Kasumi-1 (cell line): ENCODE results near the gene ZBTB26.
"Not testable (repeated sequence)": the region's sequence is repeated elsewhere in the genome, so short reads cannot be mapped to it uniquely, and the experiment has no call there.

ENCODE experiments used
- DNase-seq, 2 experiments: peaks; one replicate each; lab custom pipeline; 2025; lab: John Stamatoyannopoulos, UW

Gene ZBTB26

GRCh38 chr9:122929796-122930354, 1.4 kb downstream of the ZBTB26 start:
- no peak for DNase-seq

DNA sequence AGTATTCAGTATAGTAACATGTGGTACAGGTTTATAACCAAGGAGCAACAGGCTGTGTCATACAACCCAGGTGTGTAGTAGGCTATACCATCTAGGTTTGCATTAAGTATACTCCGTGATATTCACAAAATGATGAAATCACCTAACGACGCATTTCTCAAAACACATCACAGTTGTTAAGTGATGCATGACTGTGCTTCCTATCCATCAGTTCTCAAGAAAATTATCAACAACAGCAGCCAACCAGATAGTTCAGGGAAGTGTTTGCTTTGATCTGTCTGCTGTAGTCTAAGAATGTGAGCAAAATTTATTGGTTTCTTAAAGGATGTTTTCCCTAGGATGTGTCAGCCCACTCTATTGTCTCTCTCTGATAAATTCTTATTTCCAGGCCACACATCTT, 7.4 kb downstream of the ZBTB26 start:
- DNase-seq, result no peak

DNA sequence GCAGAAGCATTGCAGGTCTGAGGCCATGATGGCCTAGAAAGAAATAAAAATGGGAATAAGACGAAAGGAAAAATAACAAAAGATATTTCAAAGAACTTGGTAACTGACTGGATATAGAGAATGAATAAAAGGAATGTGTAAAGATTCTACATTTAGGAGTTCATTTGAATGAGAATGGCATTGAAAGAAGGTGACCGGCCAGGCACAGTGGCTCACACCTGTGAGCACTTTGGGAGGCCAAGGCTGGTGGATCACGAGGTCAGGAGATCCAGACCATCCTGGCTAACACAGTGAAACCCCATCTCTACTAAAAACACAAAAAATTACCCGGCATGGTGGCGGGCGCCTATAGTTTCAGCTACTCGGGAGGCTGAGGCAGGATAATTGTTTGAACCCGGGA, 8.6 kb downstream of the ZBTB26 start:
- no peak for DNase-seq

GRCh38 chr9:122918310-122918709, 13.0 kb downstream of the ZBTB26 start:
- no peak for DNase-seq

DNA sequence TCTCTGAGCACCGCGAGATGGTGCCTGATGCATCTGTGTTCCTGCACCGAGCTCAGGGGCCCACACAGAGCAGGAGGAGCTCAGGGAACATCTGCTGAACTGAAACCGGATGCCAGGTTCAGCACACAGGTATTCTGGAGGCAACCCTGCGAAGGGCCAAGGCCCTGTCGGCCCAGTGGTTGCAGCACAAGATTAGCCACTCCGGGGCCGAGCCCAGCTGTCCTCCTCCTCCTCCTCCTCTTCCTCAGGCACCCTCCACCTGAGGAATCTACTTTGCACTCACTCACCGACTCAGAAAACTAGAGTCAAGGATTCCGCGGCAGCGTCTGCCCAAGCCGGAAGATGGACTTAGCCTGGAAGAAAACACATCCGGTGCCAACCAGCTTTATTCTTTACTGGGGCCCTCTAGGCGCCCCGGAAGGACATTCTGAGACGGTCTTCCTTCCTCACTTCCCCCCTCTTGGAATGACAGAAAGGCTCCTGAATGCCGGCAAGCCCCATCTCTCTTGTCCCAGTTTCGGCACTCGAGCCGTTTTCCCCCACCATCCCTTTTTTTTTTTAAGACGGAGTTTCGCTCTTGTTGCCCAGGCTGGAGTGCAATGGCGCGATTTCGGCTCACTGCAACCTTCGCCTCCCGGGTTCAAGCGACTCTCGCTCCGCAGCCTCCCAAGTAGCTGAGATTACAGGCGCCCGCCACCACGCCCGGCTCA, 18.2 kb downstream of the ZBTB26 start, which contains the start of gene ZBTB6:
TSS of gene ZBTB6 (minus strand) at position 360 of the 710 bp plus-strand sequence. CDS start 1,251 bp downstream, outside the sequence.
- peak; percentile 91 for DNase-seq

GRCh38 chr9:122912671-122912963, 18.7 kb downstream of the ZBTB26 start:
- peak in 1 of 2 experiments; percentile 37 for DNase-seq

DNA sequence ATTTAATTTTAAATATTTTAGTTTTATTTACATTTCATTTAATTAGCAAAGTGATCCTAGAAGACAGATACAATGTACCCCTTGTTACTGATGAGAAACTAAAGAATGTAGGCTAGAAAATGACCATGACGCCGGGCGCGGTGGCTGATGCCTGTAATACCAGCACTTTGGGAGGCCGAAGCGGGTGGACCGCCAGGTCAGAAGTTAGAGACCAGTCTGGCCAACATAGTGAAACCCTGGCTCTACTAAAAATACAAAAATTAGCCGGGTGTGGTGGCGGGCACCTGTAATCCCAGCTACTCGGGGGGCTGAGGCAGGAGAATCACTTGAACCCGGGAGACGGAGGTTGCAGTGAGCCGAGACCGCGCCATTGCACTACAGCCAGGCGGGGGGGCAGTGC, 25.2 kb downstream of the ZBTB26 start:
- DNase-seq, result not testable (repeated sequence)

DNA sequence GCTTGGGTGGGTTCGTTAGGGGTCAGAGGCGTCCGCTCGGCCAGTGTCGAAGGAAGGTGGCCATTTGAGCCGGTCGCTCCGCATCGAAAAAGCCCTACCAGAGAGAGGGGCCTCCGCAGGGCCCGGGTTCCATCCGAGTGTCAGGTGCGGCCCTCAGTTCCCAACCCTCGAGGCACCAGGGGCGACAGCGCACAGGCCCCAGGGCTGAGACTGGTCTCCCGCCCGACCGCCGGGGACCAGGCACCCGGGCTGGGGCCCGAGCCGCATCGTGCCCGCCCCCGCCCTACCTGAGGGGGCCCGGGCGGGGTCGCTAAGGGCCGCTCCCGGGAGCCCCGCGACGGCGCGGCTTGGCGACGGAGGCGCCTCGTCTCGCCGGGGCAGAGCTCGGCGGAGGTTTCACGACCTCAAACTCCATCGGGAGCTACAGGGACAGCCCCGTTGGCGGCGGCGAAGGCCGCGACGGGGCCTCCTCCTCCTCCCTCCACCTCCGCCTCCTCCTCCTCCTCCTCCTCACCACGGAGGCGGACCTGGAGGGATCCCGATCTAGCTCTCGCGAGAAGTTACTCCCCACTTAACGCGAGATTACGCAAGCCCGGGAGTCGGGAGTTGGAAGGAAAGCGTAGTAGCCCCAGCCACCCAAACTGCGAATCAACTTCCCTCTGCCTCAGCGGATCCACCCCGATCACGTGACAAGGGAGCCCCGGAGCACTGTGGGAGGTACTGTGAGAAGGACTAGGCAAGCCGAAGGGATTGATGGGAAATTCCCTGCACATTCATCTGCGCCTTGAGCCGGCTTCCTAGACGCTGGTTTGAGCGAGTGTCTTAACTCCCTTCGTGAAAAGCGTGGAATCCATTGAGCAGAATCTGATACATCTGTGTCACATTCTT, 26.2 kb downstream of the ZBTB26 start, which contains the start of gene RC3H2:
TSS of gene RC3H2 (minus strand) at position 537 of the 888 bp plus-strand sequence. CDS start 7,850 bp downstream, outside the sequence.
- peak; percentile 100 for DNase-seq

- peak in 1 of 2 experiments; percentile 44 for DNase-seq
Measured at GRCh38 chr9:122904466-122904822, 26.9 kb downstream of the ZBTB26 start.

DNA sequence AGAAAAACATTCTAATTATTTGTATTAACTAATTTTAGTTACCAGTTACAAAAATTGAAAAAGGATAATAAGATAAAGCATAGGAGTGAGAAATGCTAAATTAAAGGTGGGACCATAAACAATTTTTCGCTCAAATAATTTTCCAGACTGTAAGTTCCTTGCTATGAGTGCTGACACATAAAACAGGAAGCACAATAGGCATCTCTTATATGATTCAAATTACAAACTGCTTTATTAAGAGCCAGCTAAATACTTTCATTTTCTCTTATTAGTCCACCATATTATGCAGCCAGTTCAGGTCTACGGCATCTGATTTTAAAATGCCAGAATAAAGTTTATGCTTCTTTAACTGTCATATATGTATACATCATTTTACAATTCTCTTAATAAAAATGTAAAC, 30.5 kb downstream of the ZBTB26 start:
- DNase-seq, result peak; percentile 22 to 39

- DNase-seq, result no peak
Measured at GRCh38 chr9:122897969-122898368, 33.3 kb downstream of the ZBTB26 start.

- no peak for DNase-seq
Measured at GRCh38 chr9:122888480-122888879, 42.8 kb downstream of the ZBTB26 start.

GRCh38 chr9:122883125-122883524, 48.2 kb downstream of the ZBTB26 start:
- no peak for DNase-seq

GRCh38 chr9:122879443-122879842, 51.9 kb downstream of the ZBTB26 start:
- no peak for DNase-seq

DNA sequence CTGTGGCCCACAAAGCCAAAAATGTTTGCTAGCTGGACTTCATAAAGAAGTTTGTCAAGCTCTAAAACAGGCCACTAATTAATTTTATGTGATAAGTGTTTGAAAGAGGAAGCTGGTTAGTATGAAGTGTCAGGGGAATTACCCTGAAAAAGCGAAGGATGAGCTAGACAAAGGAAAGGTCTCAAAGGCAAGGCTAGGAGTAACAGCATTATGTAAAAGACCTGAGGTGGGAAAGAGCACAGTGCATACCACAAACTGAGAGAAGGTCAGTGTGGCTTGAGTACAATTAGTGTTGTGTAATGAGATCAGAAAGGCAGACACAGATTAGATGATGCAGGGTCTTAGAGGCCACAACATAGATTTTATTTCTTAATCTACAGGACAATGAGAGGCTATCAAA, 55.8 kb downstream of the ZBTB26 start:
- DNase-seq, result no peak

- DNase-seq, result not testable (repeated sequence)
Measured at GRCh38 chr9:122867276-122867675, 64.0 kb downstream of the ZBTB26 start.

DNA sequence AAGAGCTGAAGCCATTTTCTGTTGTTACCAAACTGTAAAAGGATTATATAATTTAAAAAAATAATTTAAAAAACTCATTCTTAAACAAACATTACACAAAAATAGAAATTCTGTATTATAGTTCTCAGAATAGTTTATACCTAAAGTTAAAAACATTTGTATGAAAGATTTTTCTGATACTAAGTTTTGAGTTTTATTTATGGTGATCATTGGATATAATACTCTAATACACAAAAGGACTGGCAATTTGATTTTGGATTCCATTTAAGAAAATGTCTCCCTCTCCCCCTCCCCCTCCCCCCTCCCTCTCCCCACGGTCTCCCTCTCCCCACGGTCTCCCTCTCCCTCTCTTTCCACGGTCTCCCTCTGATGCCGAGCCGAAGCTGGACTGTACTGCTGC, 65.2 kb downstream of the ZBTB26 start:
- no peak for DNase-seq
